NOMO-1 (cell line): Measurements from ENCODE around the gene AUH.

Experiments
- DNase-seq, 2 experiments: peaks; one replicate each; lab custom pipeline; 2025; ENCODE audit not compliant: unreplicated experiment in 2 of 2; lab: John Stamatoyannopoulos, UW

The AUH gene

GRCh38 chr9:91178281-91179236 is 183.2 kb downstream of the AUH start:
- DNase-seq, result no peak

GRCh38 chr9:91177661-91178280 is 183.9 kb downstream of the AUH start:
- no peak for DNase-seq

- DNase-seq, result no peak
Observed at GRCh38 chr9:91177081-91177480, 184.6 kb downstream of the AUH start.

- no peak for DNase-seq
Observed at GRCh38 chr9:91176426-91176825, 185.3 kb downstream of the AUH start.

GRCh38 chr9:91174772-91175171 is 186.9 kb downstream of the AUH start:
- DNase-seq, result peak in 1 of 2 experiments; percentile 36

GRCh38 chr9:91172329-91172728 is 189.4 kb downstream of the AUH start:
- DNase-seq, result no peak

- no peak for DNase-seq
Observed at GRCh38 chr9:91170951-91171350, 190.8 kb downstream of the AUH start.

GRCh38 chr9:91166796-91167366 is 194.8 kb downstream of the AUH start:
- no peak for DNase-seq

- DNase-seq, result peak; percentile 53 to 59
Observed at GRCh38 chr9:91164724-91165520, 196.8 kb downstream of the AUH start.
